NCI-H2171 treated with DMSO at 0.1 percent for 48 hours (cell line): Measurements from ENCODE around the gene GID8.

Source experiments
- DNase-seq: peaks from one replicate; lab custom pipeline; 2025; lab: John Stamatoyannopoulos, UW

The GID8 gene

DNA sequence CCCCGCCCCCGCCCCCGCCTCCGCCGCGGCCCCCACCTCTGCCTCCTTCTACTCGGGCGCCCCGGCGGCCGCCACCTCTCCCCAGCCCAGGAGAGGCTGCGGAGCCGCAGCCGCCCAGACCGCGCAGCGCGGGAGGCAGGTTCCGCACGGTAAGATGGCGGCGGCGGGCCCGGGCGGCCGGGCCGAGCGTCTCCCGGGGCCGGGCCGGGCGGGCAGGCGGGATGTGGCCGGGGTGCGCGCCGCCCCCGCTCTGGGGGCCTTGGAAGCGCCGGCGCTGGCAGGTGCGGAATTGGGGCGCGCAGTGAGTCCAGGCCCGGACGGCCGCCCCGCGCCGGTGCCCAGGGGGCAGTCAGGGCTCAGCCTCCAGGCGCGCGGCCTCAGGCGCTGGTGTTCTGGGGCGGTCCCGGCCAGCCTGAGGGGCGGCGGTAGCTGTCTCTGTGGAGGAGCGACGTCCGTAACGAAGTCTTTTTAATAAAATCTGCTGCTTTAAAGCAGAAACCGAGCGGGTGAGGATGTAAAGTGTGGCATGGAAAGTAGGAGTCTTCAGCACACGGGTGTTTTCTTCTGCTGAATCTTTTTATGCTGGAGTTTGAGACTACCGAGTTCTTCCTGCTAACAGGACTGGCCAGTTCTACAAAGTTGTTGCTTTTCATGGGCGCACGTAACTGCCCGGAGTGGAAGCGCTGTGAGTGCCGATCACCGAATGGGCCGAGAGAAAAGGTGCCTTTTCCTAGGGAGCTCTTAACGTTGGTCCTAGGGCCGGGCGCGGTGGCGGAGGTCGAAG, at the start of gene GID8:
GID8 (plus strand) TSS at position 43 of the 784 bp plus-strand sequence. CDS start 3,356 bp downstream, outside the sequence.
- peak; percentile 40 for DNase-seq

DNA sequence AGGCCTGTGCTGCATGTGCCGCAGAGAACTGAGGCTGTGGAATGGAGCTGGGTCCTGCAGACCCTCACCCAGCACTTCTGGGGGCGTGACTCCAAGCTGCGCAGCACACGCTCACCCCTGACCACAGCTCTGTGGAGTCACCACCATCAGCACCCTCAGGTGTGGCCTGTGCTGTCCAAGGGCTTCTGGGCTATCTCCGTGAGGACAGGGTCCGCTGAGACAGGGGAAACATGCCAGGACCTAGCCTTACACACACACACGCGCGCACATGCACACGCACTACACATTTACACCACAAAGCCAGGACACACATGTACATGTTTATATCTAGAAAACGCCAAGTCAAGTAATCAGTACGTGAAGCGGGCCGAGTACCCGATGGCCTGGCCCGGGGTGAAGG, 49.5 kb upstream of the GID8 start:
- no peak for DNase-seq

DNA sequence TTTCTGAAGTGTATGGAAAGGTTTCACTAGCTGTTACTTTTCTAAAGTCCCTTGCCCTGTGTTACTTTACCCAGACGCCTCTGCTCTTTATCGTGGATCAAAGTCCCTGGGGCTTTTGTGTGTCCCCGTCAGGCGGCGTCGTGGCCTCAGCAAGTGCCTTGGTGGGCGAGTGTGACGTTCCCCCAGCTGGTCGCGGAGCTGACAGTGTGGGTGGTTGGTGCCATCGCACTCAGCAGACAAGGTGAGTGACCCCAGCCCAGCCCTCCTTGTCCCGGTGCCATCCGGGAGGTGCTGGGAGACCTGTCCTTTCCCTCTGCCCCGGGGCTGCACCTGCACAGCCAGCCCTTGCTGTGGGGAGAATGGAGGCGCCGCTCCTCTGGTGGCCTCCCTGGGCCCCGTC, 49.0 kb upstream of the GID8 start:
- no peak for DNase-seq

DNA sequence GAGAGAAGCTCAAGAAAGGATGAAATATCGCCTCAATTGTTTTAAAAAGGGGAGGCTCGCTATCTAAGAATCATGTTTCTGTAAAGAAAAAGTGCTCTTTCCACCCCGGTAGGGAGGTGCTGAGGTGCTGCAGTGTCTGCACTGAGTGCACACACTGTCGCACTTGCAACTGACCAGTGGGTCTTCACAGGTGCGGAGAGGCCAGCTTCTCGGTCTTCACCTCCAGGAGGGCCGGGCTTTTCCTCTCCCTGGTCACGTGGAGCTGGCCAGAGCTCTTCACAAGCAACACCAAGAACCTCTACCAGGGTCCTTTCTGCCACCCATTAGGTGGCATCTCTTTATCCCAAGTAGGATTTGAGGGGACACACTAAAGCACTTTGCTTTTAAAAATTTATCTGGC, 48.5 kb upstream of the GID8 start:
- no peak for DNase-seq

- DNase-seq = no peak
Observed at GRCh38 chr20:62889871-62890270, 48.1 kb upstream of the GID8 start.

GRCh38 chr20:62890444-62890843, 47.5 kb upstream of the GID8 start:
- no peak for DNase-seq

- DNase-seq = peak; percentile 19
Observed at GRCh38 chr20:62891111-62891510, 46.8 kb upstream of the GID8 start.

DNA sequence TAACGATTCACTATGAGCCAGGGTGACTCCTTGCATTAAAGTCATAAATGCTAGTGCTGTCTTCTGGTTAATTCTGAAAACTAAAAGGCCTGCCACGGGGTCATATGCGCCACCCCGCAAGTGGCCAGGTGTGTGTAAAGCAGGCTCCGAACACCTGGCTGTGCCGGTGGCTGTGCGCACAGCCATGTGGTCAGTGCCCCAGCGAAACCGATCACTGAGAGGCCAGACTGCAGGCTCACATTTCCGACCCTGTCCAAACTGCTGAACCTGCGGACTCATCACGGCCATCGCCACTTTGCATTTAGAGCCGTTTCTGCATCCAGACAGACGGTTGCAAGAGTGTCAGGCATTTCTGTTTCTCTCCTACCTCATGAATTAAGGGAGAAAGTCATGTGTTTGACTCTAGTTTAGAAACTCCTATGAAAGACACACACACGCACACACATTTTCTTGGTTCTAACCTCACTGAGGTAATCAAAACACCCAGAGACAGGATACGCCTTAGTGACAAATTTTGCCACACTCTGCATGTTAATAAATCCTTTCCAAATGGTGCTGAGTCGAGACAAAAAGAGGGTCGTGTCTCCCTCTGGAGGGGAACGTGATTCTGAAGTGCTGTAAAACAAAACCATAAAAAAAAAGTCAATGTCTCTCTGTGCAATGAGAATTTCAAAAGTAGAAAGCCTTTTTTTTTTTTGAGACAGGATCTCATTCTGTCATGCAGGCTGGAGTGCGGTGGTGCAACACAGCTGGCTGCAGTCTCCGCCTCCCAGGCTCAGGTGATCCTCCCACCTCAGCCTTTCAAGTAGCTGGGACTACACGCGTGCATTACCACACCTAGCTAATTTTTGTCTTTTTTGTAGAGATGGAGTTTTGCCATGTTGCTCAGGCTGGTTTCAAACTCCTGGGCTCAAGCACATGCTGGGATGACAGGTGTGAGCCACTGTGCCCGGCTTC, 45.3 kb upstream of the GID8 start:
- no peak for DNase-seq

DNA sequence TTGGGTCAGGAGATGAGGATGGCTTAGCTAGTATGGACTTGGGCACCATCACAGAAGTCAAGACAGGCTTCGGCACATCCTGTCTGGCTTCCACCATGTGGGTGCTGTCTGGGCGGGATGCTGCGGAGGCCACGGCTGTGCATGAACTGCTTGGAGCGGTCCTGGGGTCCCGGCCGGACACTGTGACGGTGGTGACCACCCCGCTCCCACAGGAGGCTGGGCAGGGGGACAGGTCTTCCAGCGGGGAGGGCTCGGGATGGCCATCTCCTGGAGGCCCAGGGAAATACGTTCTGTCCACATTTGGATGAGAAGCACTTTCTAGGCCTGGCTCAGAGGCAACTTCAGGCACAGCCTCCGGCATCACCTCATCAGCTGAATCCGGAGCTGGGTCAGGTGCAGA, 44.2 kb upstream of the GID8 start:
- DNase-seq = no peak

GRCh38 chr20:62894261-62894660, 43.7 kb upstream of the GID8 start:
- no peak for DNase-seq

GRCh38 chr20:62895539-62895938, 42.4 kb upstream of the GID8 start:
- no peak for DNase-seq

GRCh38 chr20:62896526-62896925, 41.4 kb upstream of the GID8 start:
- DNase-seq = no peak

GRCh38 chr20:62897666-62898065, 40.3 kb upstream of the GID8 start:
- peak; percentile 83 for DNase-seq

DNA sequence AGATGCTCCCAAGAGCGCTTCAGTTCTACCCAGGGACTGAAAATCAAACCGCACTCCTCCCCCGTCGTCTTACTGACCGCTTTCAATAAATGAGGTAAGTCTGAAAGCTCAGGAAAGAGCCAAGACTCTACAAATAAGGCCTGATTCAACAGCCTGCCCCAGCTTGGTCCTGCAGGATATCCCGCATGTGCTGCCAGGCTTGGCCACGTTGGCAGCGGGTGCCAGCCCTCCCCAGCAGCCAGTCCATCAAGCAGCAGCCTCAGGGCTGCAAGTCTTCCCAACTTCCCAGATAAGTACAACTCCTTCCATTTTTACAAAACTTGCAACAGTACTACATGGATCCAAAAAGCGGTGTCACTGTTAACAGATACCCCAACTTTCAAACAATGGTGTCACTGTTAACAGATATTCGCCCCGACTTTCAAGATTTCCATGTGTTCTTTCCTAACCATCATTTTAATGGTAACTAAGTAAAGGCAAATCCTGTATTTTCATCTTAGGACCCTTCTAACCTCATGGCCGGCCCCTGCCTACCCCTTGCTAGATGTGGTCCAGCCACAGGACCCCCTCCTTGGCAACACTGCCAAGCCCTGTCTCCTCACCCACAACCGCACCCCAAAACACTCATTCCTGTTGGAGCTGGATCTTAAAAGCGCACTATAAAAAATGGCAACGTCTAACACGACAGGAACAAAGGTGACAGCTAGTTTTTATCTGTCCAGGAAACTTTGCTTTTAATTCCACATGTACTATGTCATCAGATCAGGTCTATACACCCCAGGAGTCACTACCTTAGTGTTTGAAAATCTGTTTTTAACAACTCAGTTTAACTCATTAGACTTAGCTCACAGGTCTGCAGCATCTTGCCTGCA, 39.6 kb upstream of the GID8 start:
- DNase-seq = no peak

DNA sequence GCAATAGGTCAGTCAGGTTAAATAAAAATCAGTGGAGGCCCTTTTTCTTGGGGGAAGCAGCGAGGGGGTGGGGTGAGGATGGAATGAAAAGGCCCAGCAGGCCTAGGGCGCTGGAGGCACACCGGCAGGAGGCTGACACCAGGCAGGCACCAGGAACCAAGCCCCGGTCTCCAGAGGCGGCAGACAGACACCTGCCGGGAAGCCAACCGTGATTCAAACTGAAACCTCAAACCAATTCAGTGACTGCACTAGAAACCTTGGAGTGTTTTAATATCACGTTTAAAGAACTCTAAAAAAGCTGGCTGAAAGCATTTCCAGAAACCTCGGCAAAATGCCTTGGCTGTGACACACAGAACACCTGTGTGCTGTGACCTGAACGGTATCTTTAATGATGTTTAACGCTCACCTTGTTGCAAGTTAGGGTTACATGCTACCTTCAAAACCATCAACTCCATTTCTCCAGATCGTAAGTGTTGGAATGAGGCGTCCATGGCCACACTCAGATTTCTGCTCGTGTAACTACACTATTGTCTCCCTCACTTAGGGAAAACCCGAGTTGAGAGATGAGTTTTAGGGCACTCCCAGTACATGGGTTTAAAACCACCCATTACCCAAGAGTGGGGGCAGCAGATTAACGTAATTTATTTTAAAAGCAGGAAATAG, 38.8 kb upstream of the GID8 start:
- DNase-seq = peak; percentile 64

GRCh38 chr20:62899633-62900051, 38.3 kb upstream of the GID8 start:
- peak; percentile 45 for DNase-seq

DNA sequence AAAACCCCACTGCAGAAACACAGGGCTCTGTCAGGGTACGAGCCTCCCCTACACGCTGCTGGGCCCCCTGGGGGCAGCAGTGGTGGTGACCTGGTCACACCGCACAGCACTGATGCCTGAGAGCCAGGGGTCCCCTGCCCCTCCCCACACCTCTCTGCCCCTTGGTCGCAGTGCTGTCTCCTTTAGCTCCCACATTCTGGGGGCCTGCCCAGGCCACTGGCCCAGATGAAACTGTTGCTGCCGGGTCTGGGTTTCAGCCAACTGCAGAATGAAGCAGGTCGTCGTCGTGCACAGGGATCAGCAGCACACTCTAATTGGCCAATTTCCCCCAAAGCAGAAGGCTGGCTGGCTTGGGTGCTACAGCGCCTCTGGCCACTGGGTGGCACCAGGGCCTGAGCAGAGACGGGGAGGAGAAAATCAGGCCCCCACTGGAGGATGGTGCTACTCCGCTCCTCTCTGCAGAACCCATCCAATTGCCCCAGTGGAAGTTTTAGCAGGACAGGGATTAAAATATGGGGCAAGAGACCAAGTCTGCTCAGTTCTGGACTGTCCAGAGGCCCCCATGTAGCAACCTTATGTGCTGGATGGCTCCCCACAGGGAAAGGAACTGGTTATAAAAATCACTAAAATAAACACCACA, 37.8 kb upstream of the GID8 start:
- peak; percentile 86 for DNase-seq

DNA sequence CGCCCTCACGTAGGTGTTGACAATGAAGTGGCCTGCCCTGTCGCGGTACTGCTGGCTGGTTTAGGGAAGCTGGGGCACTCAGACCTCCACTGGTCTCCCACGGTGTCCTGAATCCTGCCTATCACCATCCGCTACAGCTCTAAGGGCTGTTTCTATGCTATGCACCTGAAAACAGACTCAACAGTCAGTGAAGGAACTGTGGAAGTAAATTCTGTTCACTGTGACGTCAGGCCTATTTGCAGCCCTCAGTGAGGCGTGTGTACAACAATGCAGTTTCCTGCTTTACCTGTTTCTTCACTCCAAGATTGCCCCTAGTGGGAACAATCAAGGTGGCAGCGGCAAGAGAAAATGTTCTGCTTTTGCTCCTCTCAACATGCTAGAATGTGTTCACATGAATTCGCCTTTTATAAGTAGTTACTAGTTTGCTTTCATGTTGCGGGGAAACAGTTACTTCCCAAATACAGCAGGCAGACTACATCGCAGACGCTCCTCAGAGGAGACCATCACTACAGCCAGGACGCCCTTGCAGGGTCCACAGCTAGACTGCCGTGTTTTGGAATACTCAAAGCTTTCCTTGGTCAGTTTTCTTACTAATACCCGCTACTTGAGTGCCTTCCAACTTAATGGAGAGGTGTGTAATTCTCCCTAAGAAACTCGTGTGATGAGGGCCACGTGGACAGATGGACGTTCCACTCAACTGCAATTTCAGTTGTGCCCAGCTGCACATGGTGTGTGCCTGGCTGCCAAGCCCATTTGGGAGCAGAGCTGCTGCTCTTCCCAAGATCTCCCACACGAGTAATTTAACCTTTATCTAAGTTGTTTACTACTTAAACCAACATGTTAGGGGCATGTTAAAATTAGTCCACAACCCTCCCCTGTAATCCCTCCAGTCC, 37.0 kb upstream of the GID8 start:
- DNase-seq = peak; percentile 63

GRCh38 chr20:62901891-62902290, 36.1 kb upstream of the GID8 start:
- DNase-seq = no peak
